ENCODE results near the gene FAM234B. TPM values are rescaled to one million over a fixed set of nuclear protein-coding genes. Genes with fewer than 3 reads are reported as not detected.

The FAM234B gene
- total and polyA plus RNA-seq, 2 of the 8 experiments (the other 6 are each of a cell fraction or from before 2014, with no cell fraction given): 12.5 to 29.1 TPM

DNA sequence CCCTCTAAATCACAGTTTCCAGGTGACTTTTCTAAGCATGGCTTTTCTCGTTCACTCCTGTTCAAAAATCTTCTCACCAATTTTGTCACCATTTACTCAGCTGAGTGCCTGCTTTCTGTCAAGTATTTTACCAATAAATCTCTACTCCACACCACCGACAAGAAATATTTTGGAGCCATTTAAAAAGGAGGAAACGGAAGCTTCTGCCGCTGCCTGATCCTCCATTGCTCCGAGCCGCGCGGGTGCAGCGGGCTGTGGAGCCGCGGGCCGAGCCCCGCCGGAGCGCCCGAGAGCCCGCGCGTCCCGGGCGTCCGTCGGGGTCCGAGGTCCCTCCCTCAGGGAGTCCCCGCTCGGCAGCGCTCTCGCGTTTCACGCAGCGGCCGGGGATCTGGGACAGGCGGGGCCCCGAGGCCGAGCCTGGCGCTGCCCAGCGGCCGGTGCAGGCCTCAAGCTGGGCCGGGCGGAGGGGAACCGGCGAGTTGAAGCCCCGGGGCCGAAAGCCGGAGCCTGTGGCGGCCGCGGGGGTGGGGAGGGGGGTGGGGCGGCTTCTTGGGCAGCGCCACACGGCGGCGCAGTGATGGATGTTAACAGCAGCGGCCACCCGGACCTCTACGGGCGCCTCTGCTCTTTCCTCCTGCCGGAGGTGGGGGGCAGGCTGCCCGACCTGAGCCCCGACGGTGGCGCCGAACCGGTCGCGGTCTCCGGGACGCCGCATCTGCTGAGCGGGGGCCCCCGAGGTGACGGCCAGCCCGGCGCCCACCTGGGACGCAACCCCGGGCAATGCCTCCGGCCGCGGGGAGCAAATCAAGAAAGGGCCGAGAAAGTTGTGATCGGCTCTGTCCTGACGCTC is 43.0 kb upstream of the FAM234B start:
- Histone ChIP-seq H2BK12ac (ENCODE audit: low read depth, low read length) (peak overlapping the region; percentile 92), H4K5ac (ENCODE audit: insufficient read length, low read depth, low read length) (no peak overlapping the region), H3K9me3 (ENCODE audit: insufficient read depth in 2 of 2, low read depth in 1 of 2, low read length in 1 of 2) (no peaks in the 10 kb centered on the region), H3K79me2 (ENCODE audit: control insufficient read depth in 1 of 2, insufficient read depth in 2 of 2, low read length in 2 of 2) (peaks cover 0 to 42% of the 10 kb centered on the region in 2 experiments; a peak in 2 of 4 replicates), H3K18ac (ENCODE audit: extremely low read depth, low read length) (no peak overlapping the region), H3K27me3 (replicated peaks in 1 of 4; ENCODE audit: control insufficient read depth in 3 of 4, extremely low read depth in 1 of 4, insufficient read depth in 3 of 4, low read length in 3 of 4) (peaks cover 0 to 15% (median 6%) of the 10 kb centered on the region in 4 experiments; a peak in 4 of 7 replicates), H2BK5ac (ENCODE audit: low read depth, low read length) (no peak overlapping the region), H3K4me2 (ENCODE audit: insufficient read depth in 1 of 2, low read depth in 2 of 2, low read length in 2 of 2) (peak overlapping the region; percentile 86 to 87), H2BK120ac (replicated peaks; ENCODE audit: low read depth, low read length) (peak overlapping the region; percentile 1), H3K23ac (ENCODE audit: insufficient read length) (no peak overlapping the region), H3K79me1 (ENCODE audit: low read depth, low read length) (no peaks in the 10 kb centered on the region; the same call in 1 of the 2 replicates), H2AK5ac (ENCODE audit: low read depth, low read length) (0 out of 2 replicates have a peak overlapping the region, but pooled peaks have one; percentile 54), H3K23me2 (ENCODE audit: low read depth, low read length) (peaks cover 12% of the 10 kb centered on the region), H2BK15ac (ENCODE audit: low read length) (peak overlapping the region; percentile 3; the same call in 1 of the 2 replicates), H4K8ac (ENCODE audit: extremely low read depth, insufficient read depth, low read length) (0 out of 2 replicates have a peak overlapping the region, but pooled peaks have one; percentile 45), H2AFZ (ENCODE audit: low read length) (no peak overlapping the region), H3K36me3 (ENCODE audit: control insufficient read depth in 2 of 4, insufficient read depth in 4 of 4, low read length in 3 of 4) (0 out of 8 replicates have a peak, but pooled peaks cover 0 to 2% (median 0%) of the 10 kb centered on the region in 4 experiments), H4K91ac (replicated peaks; ENCODE audit: insufficient read length, low read length) (peak overlapping the region; percentile 11), H3K14ac (ENCODE audit: insufficient read length) (peak overlapping the region; percentile 44), H3K9ac (replicated peaks in 1 of 4; ENCODE audit: extremely low read depth in 1 of 4, low read depth in 3 of 4, low read length in 3 of 4) (peak overlapping the region; percentile 13 to 69 (median 25); a peak in 5 of 7 replicates), H3K4me1 (replicated peaks in 1 of 4; ENCODE audit: control insufficient read depth in 3 of 4, insufficient read depth in 4 of 4, low read length in 3 of 4) (peaks cover 9 to 22% (median 12%) of the 10 kb centered on the region in 4 experiments), H3K27ac (ENCODE audit: low read depth, low read length) (0 out of 2 replicates have a peak overlapping the region, but pooled peaks have one; percentile 53), H3K4me3 (ENCODE audit: extremely low read depth in 1 of 4, insufficient read depth in 2 of 4, low read depth in 3 of 4, low read length in 4 of 4) (peak overlapping the region; percentile 41 to 87 (median 82)), H3K4ac (replicated peaks; ENCODE audit: insufficient read length, low read depth, low read length) (no peak overlapping the region), H3K56ac (replicated peaks; ENCODE audit: insufficient read length, low read depth, low read length) (no peak overlapping the region), H4K20me1 (replicated peaks in 1 of 2; ENCODE audit: control insufficient read depth in 1 of 2, insufficient read depth in 2 of 2, low read length in 2 of 2) (peaks cover 2 to 3% of the 10 kb centered on the region in 2 experiments), H2BK20ac (ENCODE audit: low read length) (no peak overlapping the region)
- CTCF ChIA-PET (ENCODE audit: partially characterized antibody): interaction anchor here (0.9 kb wide), 2 partner anchors 11 to 204 kb away, joined by 3 read pairs; no protein-coding TSS in a partner anchor
- POLR2A ChIA-PET (ENCODE audit: partially characterized antibody): interaction anchor here (0.7 to 1.4 kb wide), 4 partner anchors 11 to 101 kb away, joined by 3 to 5 read pairs (median 4); partner anchors contain the start of gene FAM234B
- DNase-seq (ENCODE audit: low read depth in 1 of 2, low spot score in 2 of 2) (peak in 1 of 2 experiments; percentile 71), FAIRE-seq (no peak)
- 5% methylated on average over 53 of the region's 82 CpGs; no CpG with 5 or more reads in 1 of the 2 experiments for WGBS, 2 experiments (ENCODE audit: extremely low coverage in 1 of 2, insufficient coverage in 1 of 2, insufficient read length in 1 of 2, insufficient replicate concordance in 2 of 2, low coverage in 1 of 2, low lambda C conversion rate in 2 of 2, missing lambda C conversion rate in 1 of 2)
- TF ChIP-seq TCF12 (IDR thresholded peaks at IDR 0.05; ENCODE audit: low read depth, low read length): no peak
- TF ChIP-seq ASH2L (IDR thresholded peaks at IDR 0.05; ENCODE audit: low read length): peak; percentile 62
- TF ChIP-seq PHF8 (conservative IDR thresholded peaks at IDR 0.05; ENCODE audit: low read depth, low read length): 0 out of 2 replicates have a peak, but pooled peaks have one; percentile 2
- TF ChIP-seq RBBP5 (IDR thresholded peaks at IDR 0.05; ENCODE audit: borderline replicate concordance, low read depth, low read length): peak; percentile 23; the same call in 1 of the 2 replicates
- no peak for TF ChIP-seq CHD2 (IDR thresholded peaks at IDR 0.05; ENCODE audit: low read length)
- TF ChIP-seq KDM4A (IDR thresholded peaks at IDR 0.05; ENCODE audit: low read depth, low read length, severe bottlenecking): peak; percentile 63
- TF ChIP-seq RAD21 (IDR thresholded peaks at IDR 0.05 in 1 of 2, conservative IDR thresholded peaks at IDR 0.05 in 1 of 2; ENCODE audit: low read depth in 2 of 2, low read length in 2 of 2): peak in 1 of 2 experiments; percentile 19; a peak in 1 of 4 replicates
- TF ChIP-seq TAF1 (IDR thresholded peaks at IDR 0.05; ENCODE audit: low read depth, low read length): 0 out of 2 replicates have a peak, but pooled peaks have one; percentile 27
